Omental fat pad (tissue), 4 donors: ENCODE results near the gene TMEM51. TPM values are rescaled to one million over a fixed set of nuclear protein-coding genes. Genes with fewer than 3 reads are reported as not detected.

ENCODE experiments used
- ATAC-seq: fragments of 150-250 bp; one replicate; pipeline ENCODE4 v1.9.1; 2016; ENCODE audit warnings: mild to moderate bottlenecking, moderate library complexity; ENCODE audit not compliant: low FRiP score
- DNase-seq: peaks from one replicate; pipeline ENCODE4 v3.0.0-alpha.2; 2019; ENCODE audit warnings: low spot score
- CTCF ChIP-seq, 3 donors: fragments of 450-650 bp; IDR thresholded peaks; one replicate each; pipeline ENCODE4 v1.5.1; 2016 to 2017; ENCODE audit warnings: antibody characterized with exemption in 3 of 3, mild to moderate bottlenecking in 3 of 3, moderate library complexity in 2 of 3
- total RNA-seq, 4 donors: library from RNA; depleted of rRNA; stranded (reverse); fragments of >200 nt; gene quantifications; one replicate each; pipeline ENCODE4 v1.1.0, GENCODE V29; 2016

The TMEM51 gene
- total RNA-seq, 4 donors from 2014 or later = 3.3 to 8.6 (median 4.4) TPM

DNA sequence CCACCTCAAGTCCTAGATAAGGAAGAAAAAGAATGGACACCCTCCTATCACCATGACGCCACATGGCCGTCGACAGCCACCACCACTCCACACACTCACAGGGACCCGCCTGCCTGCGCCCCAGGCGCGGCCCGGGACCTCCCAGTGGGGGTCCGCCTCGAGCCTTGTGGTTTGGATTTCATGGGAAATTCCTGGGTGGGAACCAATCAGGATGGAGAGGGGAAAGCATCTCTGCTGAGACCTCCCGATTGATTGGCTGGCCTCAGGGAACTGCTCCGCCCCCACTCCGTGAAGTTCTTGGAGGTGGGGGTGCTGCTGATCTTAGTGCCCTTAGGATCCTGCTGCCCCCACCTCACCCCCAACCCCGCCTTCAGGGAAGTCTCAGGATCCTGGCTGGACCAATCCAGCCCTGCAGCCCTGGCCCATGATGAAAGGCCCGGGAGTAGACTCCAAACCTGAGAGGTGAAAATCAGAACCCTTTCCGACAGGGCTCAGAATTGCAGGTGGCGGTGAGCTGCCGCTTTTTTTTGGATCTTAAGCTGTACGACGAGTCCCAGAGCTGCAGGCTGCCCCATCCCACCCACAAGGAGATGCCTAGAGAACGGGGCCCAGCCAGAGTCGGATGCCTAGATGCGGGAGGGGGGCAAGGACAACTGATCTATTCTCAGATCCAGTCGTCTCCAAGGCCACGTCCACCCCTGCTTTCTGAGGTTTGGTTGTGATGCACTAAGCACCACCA, 29.0 kb upstream of the TMEM51 start:
- DNase-seq (no peak), ATAC-seq (no peak)
- TF ChIP-seq CTCF (IDR thresholded peaks at IDR 0.05) = no peak

- DNase-seq (no peak), ATAC-seq (no peak)
- TF ChIP-seq CTCF (IDR thresholded peaks at IDR 0.05) = no peak
Observed at GRCh38 chr1:15125101-15125745, 28.3 kb upstream of the TMEM51 start.

DNA sequence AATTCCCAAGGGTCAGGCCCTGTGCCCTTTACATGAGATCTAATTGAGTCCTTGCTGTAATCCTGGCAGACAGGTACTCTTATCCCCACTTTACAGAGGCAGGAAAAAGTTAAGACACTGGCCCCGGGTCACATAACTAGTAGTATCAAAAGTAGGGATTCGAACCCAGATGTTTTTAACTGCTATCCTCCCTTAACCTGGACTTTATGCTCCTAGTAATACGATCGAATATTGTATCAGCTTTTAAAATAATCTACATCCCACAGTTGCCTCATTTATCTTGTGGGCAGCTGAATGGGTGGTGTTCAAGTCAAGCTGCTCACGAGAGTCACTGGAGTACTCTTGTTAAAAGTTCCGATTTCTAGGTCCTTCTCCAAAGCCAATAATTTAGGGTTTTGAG, 25.5 kb upstream of the TMEM51 start:
- DNase-seq = no peak
- TF ChIP-seq CTCF (IDR thresholded peaks at IDR 0.05) = no peak
- ATAC-seq = no peak

DNA sequence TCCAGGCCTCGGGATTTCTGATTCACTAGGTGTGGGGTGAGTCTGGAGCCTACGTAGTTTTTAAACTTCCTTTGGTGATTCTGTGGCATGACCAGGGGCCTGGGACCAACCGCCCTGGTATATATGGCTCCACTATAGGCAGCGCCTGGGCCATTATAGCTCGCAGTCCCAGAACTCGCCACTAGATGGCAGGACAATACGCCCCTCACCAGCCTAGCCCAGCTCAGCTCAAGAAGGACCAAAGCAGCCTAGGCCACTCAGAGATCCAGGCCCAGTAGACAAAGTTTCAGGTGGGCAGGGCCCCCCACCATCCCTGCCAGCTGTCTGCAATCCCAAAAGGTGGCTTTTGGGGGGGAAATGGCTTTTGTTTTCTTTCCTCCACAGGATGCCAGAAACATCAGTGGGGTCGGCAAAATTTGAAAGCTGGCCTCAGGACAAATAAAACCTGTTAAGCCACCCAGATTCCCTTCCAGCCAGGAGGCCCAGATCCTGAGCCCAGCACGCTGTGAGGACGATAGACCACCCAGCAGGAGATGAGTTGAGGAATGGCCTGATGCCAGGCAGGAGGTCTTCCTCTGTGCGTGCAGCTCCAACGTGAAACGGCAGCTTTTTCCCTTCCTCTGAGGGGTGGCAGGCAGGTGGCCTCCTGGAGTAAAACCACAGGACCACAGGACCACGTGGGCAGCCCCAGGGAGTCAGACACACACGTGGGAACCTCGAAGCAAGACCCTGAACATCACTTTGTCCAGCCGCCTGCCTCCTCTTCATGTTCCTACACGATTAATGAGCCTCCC, 24.8 kb upstream of the TMEM51 start:
- peak; percentile 75 for ATAC-seq
- peak; percentile 59 for DNase-seq
- peak in 2 of 3 donors; percentile 13 to 83 for TF ChIP-seq CTCF (IDR thresholded peaks at IDR 0.05)

DNA sequence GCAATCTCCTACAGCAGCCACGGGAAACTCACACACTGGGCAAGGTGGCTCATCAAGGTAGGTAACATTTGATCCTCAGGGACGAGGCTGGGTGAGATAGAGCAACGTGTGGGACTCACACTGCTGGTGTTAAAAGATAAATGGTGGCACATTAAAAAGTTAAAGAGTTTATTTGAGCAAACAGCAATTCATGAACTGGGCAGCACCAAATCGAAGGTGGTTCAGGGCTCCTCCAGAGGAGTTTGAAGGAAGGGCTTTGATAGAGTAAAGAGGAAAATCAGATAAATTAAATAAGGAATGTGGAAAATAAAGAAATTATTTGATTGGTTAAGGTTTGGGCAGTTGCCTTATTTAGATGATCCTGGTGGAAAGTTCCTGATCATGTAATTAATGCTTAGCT, 23.6 kb upstream of the TMEM51 start:
- ATAC-seq (no peak), DNase-seq (no peak)
- TF ChIP-seq CTCF (IDR thresholded peaks at IDR 0.05) = no peak

- no peak for TF ChIP-seq CTCF (IDR thresholded peaks at IDR 0.05)
- DNase-seq (no peak), ATAC-seq (no peak)
Observed at GRCh38 chr1:15130607-15131006, 22.9 kb upstream of the TMEM51 start.
